ENCODE measurements around the gene MINDY4.

DNA sequence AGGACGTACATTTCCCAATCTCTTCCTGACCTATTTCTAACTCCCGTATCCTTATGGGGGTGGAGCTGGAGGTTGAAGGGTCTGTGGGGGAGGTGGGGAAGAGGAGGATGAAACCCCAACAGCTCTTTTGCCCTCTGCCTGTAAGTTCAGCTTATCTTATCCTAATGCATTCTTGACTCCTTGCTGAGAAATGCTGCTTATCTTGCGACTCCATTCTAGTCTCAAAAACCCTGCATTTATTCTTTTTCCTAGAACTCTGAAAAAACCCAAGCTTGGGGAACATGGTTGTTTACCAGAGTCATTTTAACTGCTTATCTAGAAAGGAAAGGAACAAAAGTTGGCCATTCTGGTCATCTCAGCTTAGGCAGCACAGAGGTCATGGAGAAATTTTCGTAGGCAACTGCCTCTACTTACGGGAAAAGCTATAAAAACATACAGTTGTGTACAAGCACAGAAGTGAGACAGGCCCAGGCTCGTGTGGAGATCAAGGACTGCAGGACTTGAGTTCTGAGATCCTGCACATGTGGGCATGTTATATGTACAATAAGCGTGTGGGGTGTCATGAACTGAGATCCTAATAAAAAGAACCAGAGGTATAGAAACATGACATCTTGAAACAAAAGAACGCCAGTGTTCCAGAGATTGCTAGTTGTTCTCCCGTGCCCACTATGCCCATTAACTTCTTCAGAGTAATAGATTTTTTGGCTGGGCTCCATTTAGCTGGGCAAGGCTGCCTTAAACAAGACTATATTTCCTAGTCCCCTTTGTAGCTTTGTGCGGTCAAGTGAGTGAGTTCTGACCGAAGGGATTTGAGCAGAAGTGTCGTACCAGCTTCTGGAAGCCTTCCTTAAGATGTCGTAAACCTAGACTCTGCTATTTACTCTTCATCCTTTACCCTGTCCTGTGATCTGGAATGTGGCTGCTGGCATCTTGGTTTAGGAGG is 9.7 kb upstream of the MINDY4 start:
- TF ChIP-seq, protein P1, sequence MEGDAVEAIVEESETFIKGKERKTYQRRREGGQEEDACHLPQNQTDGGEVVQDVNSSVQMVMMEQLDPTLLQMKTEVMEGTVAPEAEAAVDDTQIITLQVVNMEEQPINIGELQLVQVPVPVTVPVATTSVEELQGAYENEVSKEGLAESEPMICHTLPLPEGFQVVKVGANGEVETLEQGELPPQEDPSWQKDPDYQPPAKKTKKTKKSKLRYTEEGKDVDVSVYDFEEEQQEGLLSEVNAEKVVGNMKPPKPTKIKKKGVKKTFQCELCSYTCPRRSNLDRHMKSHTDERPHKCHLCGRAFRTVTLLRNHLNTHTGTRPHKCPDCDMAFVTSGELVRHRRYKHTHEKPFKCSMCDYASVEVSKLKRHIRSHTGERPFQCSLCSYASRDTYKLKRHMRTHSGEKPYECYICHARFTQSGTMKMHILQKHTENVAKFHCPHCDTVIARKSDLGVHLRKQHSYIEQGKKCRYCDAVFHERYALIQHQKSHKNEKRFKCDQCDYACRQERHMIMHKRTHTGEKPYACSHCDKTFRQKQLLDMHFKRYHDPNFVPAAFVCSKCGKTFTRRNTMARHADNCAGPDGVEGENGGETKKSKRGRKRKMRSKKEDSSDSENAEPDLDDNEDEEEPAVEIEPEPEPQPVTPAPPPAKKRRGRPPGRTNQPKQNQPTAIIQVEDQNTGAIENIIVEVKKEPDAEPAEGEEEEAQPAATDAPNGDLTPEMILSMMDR (IDR thresholded peaks at IDR 0.05), result no peak
- no peak for TF ChIP-seq POLR2A (IDR thresholded peaks at IDR 0.05)

Measured in transverse colon (tissue), 3 donors.